Left ventricle myocardium superior (tissue), 1 donor: ENCODE results near the gene SH3GL1. TPM values are rescaled to one million over a fixed set of nuclear protein-coding genes. Genes with fewer than 3 reads are reported as not detected.
"Not testable (repeated sequence)": the region's sequence is repeated elsewhere in the genome, so short reads cannot be mapped to it uniquely, and the experiment has no call there.

ENCODE experiments used
- ATAC-seq: fragments of 200-7000 bp; cut with Tn5 transposase; one replicate; pipeline ENCODE4 v1.9.1; 2020; ENCODE audit warnings: mild to moderate bottlenecking, moderate library complexity
- DNase-seq: peaks from one replicate; pipeline ENCODE4 v3.0.0-alpha.2; 2020
- intact Hi-C: fragments of 100-400 bp; cut with micrococcal nuclease; formaldehyde crosslinking; loops from one replicate; pipeline ENCODE4 v1.11.0; 2022
- total RNA-seq: library from RNA; stranded (reverse); fragmentation: NEBNext Ultra II Directional; extraction: Animal tissue kit (Norgen Biotek cat#: 25700); gene quantifications from one replicate; pipeline ENCODE4 v1.2.1, GENCODE V29; 2021
- donor health status: DM: no; HTN: yes; CAD: no; lungs with severe emphysema.

Gene SH3GL1
- total RNA-seq, 1 donor from 2014 or later, result 19.1 TPM

- intact Hi-C loops, result no loop called here
- ATAC-seq (no peak), DNase-seq (no peak)
These were observed 70.5 kb downstream of the SH3GL1 start for GRCh38 chr19:4329858-4330257.

- intact Hi-C loops, ATAC-seq, DNase-seq: not testable (repeated sequence)
These were observed 71.2 kb downstream of the SH3GL1 start for GRCh38 chr19:4328991-4329681.

- peak; percentile 92 for ATAC-seq
- DNase-seq, result peak; percentile 97
- intact Hi-C loops, result no loop called here
These were observed 71.9 kb downstream of the SH3GL1 start for GRCh38 chr19:4328243-4328990.

GRCh38 chr19:4327877-4328242, 72.5 kb downstream of the SH3GL1 start:
- DNase-seq (no peak), ATAC-seq (no peak)
- intact Hi-C loops, result no loop called here

- DNase-seq (peak; percentile 84), ATAC-seq (peak; percentile 60)
- intact Hi-C loops, result no loop called here
These were observed 73.0 kb downstream of the SH3GL1 start for GRCh38 chr19:4327252-4327876.

GRCh38 chr19:4326837-4327251, 73.5 kb downstream of the SH3GL1 start:
- intact Hi-C loops, result no loop called here
- no peak for DNase-seq
- no peak for ATAC-seq

GRCh38 chr19:4326215-4326836, 74.0 kb downstream of the SH3GL1 start:
- no peak for ATAC-seq
- intact Hi-C loops, result no loop called here
- DNase-seq, result no peak

GRCh38 chr19:4324228-4324627, 76.1 kb downstream of the SH3GL1 start:
- no peak for ATAC-seq
- intact Hi-C loops, result no loop called here

GRCh38 chr19:4323692-4324091, 76.7 kb downstream of the SH3GL1 start:
- ATAC-seq (no peak), DNase-seq (no peak)
- intact Hi-C loops, result no loop called here

More at GRCh38 chr19:4324228-4324627, 76.1 kb downstream of the SH3GL1 start:
- DNase-seq, result no peak

GRCh38 chr19:4322942-4323665, 77.2 kb downstream of the SH3GL1 start:
- DNase-seq (no peak), ATAC-seq (no peak)
- intact Hi-C loops, result no loop called here

- no peak for DNase-seq
- ATAC-seq, result no peak
- intact Hi-C loops, result no loop called here
These were observed 79.9 kb downstream of the SH3GL1 start for GRCh38 chr19:4320419-4320818.

- intact Hi-C loops, result no loop called here
- DNase-seq (no peak), ATAC-seq (no peak)
These were observed 81.2 kb downstream of the SH3GL1 start for GRCh38 chr19:4319067-4319718.

- intact Hi-C loops, result no loop called here
- no peak for ATAC-seq
- no peak for DNase-seq
These were observed 81.9 kb downstream of the SH3GL1 start for GRCh38 chr19:4318460-4318859.

GRCh38 chr19:4316956-4317355, 83.4 kb downstream of the SH3GL1 start:
- ATAC-seq (no peak), DNase-seq (no peak)
- intact Hi-C loops, result no loop called here

- ATAC-seq (no peak), DNase-seq (no peak)
- intact Hi-C loops, result no loop called here
These were observed 86.4 kb downstream of the SH3GL1 start for GRCh38 chr19:4313847-4314490.
